ENCODE measurements around the gene EPS8.

GRCh38 chr12:15722951-15723350 is 66.2 kb downstream of the EPS8 start:
- TF ChIP-seq CTCF (IDR thresholded peaks at IDR 0.05) = no peak
- no peak for TF ChIP-seq POLR2AphosphoS5 (IDR thresholded peaks at IDR 0.05; ENCODE audit: low read depth, low read length)
- TF ChIP-seq SIN3A (IDR thresholded peaks at IDR 0.05; ENCODE audit: borderline replicate concordance, insufficient read depth, low read depth, low read length) = no peak
- TF ChIP-seq REST (IDR thresholded peaks at IDR 0.05; ENCODE audit: insufficient read depth in 1 of 2, low read depth in 2 of 2, low read length in 1 of 2) = no peak
- no peak for TF ChIP-seq TCF7L2 (IDR thresholded peaks at IDR 0.05; ENCODE audit: low read depth, low read length)
